HG02973 (cell line): Measurements from ENCODE around the gene TOP1.
A peak's percentile ranks its signal among the peaks of the same experiment; 100 is the strongest.

Experiments used
- ATAC-seq: cut with Tn5 transposase; IDR thresholded peaks from one replicate; pipeline ENCODE4 v1.9.1; 2021; ENCODE audit warnings: moderate library complexity; ENCODE audit not compliant: unreplicated experiment

The TOP1 gene

DNA sequence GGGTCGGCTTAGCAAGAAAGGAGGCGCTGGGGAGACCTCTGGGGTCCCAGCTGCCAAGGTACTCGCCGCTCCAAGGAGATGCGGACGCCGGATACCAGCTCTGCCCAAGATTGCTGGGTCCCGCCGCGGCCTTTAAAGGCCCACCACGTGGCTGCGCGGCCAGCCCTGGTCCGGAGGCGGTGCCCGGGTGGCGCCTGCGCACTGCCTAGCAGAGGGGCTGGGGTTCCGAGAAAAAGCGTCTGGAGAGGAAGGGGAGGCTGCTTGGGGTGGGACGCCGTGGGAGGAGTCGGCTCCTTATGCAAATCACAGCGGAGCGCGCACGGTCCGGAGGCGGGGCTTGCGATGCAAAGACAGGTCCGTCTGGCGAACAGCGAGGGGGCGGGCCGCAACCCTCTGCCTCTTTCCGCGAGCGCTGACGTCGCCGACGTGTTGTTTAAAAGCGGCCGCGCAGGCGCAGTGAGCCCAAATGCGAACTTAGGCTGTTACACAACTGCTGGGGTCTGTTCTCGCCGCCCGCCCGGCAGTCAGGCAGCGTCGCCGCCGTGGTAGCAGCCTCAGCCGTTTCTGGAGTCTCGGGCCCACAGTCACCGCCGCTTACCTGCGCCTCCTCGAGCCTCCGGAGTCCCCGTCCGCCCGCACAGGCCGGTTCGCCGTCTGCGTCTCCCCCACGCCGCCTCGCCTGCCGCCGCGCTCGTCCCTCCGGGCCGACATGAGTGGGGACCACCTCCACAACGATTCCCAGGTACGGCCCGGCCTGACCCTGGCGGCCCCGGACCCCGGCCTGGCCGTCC is at the start of gene TOP1:
TSS of gene TOP1 (plus strand) at position 464 of the 791 bp plus-strand sequence. CDS start at position 710, 246 bp downstream.
- peak; percentile 91 for ATAC-seq

DNA sequence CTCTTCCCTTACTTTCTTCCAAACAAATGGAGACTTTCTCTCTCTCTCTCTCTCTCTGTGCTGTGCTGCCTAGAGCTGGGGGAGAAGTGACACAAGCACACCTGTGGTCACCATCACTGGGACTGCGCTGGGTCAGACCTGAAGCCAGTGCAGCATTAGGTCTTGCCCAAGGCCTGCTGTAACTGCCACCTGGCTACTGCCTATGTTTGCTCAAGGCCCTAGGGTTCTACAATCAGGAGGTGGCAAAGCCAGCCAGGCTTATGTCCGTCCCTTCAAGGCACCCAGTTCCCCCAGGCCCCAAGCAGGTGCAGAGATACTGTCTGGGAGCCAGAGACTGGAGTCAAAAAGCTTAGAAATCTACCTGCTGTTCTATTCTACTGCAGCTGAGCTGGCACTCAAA is 49.4 kb upstream of the TOP1 start:
- no peak for ATAC-seq

DNA sequence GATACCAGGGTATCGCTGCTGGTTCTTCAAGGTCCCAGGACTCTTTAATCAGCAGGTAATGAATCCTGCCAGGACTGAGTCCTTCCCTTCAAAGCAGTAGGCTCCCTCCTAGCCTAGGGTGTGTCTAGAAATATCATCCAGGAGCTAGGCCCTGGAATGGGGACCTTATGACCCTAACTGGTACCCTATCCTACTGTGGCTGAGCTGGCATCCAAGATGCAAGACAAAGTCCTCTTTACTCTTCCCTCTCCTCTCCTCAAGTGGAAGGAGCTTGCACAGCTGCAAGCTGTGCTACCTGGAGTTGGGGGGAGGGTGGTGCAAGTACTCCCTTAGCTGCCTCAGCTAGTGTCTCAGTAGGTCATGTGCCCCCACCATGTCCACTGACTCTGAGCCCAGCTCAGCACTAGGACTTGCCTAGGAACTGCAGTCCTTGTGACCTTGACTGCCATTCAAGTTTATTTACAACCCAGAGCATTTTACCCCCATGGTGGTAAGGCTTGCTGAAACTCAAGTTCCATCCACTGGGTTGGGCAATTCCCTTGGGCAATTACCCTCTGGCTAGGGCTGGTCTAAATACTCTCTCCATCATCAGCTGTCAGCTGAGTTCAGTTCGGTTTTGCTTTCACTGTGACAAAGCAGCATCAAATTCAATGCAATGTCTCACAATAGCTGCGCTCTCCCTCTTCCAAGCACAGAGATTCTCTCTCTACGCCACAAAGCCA is 48.4 kb upstream of the TOP1 start:
- peak; percentile 60 for ATAC-seq

DNA sequence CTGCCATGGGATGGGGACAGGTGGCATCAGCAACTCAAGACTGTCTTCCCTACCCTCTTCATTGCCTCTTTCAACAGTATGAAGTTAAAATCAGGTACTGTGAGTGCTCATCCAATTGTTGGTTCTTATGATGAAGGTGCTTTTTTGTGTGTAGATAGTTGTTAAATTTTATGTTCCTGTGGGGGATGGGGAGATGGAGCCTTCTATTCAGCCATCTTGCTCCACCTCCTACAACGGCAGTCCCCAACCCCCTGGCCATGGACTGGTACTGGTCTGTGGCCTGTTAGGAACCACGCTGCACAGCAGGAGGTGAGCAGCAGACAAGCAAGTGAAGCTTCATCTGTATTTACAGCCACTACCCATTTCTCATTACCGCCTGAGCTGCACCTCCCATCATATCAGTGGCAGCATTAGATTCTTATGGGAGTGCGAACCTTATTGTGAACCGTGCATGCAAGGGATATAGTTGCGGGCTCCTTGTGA is 47.8 kb upstream of the TOP1 start:
- ATAC-seq: no peak

DNA sequence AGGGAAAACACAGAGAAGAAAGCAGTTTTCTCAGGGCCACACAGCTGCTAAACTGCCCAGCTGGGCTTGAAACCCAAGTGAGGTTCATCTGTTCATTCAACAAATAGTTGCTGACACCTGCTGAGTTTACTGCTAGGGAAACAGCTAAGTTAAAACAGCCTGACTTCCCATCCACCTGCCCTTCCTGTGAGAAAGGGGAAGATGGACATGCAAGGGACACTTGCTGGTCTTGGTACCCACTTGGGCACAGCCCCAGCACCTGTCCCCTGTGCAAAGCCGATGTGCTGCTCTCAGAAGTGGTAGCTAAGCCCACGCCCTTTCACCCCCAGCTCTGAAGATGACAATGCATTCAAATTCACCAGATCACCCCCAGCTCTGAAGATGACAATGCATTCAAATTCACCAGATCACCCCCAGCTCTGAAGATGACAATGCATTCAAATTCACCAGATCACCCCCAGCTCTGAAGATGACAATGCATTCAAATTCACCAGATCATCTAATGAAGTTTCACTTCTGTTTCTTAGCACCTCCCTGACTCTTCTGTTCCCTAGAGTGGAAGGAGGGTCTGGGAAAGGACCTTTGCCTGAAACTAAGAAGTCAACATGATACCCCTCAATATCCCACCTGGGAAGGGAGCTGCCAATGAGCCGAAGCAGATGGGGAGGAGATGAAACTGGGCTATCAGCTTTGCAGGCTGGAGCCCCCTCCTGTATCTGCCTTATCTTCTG is 46.0 kb upstream of the TOP1 start:
- ATAC-seq: no peak

DNA sequence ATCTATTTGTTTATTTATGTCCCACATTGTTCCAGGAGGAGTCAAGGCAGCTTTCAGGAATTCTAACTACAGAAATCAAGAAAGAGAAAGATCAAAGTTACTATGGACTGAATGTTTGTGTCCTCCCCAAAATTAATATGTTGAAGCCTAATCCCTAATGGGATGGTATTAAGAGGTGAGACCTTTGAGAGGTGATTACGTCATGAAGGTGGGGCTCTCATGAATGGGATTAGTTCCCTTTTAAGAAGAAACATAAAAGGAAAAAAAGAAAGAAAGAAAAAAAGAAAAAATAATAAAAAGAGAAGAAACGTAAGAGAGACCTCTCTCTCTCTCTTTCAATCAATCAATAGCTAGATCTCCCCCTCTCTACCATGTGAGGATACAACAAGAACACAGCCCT is 44.7 kb upstream of the TOP1 start:
- ATAC-seq: no peak

DNA sequence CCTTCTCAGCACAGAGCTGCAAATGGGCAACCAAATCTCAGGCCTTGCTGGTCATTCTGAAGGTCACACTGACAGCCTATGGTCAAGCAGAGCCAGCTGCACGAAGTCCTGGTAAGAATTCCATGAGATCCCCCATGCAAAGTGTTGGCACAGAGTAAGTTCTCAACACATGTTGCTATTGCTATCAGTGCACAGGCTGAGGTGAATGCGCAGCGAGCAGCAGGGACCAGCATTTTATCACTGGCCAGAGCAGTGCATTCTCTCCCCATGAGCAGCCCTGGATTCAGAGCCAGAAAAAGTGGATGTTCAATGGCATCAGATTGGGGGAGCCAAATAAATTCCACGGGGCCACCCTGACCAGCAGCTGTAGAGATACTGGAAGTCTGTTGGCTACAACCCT is 44.1 kb upstream of the TOP1 start:
- no peak for ATAC-seq

DNA sequence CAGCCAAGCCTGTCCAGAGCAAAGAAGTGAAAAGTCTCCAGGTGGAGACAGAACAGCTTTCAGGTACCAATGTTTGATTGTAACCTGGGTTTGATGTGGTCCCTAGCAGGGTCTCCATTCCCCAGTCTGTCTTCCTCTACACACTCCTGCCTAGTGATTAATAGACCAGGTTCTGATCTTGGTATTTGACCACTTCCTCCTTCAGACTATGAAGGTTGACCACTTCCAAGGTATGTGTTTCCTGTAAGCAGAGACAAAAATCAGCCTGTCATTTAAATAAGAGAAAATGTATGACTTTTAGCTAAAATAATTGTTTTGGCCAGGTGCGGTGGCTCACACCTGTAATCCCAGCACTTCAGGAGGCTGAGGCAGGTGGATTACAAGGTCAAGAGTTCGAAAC is 41.8 kb upstream of the TOP1 start:
- ATAC-seq: no peak

DNA sequence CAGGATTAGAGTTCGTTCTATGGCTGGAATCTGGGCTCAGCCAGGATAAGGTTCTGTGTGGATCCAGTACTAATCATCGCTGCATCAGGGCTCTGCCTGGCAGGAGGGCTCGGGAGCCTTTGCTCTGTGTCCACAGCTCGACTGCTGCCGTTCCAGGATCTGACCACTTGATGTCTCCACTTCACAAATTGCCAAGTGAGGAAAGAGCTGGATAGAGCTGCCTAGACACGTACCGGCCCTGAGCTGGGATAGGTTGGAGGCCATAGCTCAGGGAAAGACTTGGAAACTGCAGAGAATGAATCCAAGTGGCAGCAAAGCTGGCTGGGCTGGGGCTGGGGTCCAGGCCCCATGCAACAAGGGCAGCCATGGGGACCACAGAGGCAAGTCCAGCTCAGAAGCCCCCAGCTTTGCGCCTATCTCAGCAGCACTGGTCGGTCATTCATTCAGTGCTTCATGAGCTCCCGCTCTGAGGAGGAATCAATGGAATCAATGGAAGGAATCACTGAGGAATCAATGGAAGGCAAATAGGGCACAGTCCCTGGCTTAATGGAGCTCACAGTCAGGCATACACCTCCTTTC is 38.0 kb upstream of the TOP1 start:
- peak; percentile 45 for ATAC-seq

DNA sequence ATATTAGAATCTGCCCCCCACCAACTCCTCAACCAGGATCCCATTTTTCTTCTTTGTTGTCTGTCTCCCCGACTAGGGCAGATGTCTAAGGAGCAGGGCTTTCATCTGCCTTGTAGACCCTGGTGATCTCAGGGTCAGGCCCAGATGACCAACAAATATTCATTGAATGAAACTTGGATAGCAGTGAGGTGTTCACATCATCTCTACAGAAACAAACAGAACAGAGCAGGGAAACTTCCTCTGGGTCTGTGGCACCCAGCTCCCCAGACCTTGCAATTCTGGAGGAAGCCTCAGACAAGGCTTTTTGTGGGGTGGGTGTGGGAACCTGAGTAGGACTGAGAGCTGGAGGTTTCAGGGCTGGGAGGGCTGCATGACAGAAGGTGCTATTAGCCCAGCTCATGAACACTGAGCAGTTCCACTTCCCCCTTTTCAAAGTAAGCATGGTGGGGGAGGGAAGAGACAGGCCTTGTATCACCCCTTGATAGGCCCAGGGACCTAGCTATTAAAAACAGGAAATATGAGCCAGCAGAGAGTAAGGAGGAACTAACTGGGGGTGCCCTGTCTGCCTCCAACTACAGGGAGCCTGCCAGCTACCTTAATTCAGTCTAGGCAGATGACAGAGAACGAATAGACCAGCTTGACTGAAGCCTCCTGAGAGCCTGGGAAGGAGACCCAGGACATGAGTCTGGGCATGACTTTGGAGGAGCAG is 37.3 kb upstream of the TOP1 start:
- ATAC-seq: peak; percentile 92

DNA sequence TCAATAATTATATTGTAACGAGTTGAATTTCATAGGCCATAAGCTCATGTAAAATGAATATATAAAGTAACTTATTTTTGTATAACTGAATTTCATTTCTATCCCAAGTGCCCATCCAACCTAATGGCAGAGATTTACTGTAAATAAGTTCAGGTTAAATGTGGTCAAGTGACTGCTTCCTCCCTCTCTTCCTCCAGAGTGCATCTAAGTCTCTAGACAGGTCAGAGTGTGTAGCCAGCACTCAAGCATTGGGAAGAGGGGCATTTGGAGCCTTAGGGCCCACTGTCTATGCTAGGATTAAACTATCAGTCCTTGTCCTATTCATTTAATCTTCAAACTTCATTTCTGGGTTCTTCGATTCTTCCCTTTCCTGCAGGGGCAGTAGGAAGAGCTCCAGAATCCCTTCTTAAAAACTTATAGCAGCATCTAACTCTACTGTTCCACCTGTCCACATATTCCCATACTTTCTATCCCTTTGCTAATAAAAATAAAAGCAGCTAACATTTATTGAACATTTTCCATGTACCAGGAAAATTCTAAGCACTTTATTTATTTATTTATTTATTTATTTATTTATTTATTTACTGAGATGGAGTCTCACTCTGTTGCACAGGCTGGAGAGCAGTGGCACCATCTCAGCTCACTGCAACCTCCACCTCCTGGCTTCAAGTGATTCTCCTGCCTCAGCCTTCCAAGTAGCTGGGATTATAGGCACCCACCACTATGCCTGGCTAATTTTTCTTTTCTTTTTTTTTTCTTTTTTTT is 36.1 kb upstream of the TOP1 start:
- ATAC-seq: no peak

DNA sequence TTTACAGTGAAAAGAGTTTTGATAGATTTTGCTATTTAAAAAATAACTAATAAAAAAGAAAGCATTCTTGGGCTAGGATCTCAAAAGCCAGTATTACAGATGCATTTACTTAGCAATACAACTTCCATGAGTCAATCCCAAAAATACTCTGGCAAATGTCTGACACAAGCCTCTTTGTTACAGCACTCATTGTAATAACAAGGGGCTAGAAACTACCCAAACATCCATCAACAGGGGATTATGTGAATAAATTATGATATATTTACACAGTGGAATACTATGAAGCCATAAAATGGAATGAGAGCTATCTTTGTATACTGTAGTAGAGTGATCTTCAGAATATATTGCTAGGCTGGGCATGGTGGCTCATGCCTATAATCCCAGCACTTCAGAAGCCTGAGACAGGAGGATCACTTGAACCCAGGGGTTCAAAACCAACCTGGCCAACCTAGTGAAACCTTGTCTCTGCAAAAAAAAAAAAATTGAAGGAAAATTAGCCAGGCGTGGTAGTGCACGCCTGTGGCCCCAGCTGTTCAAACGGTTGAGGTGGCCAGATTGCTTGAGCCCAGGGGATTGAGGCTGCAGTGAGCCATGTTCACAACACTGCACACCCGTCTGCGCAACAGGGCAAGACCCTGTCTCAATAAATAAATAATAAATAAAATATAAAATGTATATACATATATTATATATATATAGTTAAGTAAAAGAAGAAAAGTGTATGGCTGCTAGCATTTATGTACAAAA is 34.7 kb upstream of the TOP1 start:
- no peak for ATAC-seq

DNA sequence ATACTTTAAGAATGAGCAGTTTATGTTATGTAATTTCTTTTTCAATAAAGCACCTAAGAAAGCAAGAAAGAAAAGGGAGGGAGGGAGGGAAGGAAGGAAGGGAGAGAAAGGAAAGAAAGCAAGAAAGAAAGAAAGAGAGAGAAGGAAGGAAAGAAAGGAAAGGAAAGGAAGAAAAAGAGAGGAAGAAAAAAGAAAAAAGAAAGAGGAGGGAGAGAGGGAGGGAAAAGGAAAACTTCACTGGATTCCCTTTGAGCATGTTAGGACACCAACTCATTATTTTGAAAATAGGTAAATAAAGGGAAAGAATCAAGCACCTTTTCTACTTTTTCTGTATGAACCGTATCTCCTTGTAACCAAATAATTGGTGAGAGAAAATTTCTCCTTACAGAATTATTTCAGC is 32.3 kb upstream of the TOP1 start:
- no peak for ATAC-seq

DNA sequence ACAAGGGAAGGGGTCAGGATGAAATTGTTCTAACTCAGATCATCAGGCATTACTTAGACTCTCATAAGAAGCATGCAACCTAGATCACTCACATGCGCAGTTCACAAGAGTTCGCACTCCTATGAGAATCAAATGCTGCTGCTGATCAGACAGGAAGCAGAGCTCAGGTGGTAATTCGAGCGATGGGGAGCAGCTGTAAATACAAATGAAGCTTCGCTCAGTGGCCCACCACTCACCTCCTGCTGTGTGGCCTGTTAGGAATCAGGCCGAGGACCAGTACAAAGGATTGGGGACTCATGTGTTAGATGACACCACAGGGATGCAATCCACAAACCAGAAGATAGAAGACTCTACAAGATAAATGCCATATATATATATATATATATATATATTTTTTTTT is 31.5 kb upstream of the TOP1 start:
- ATAC-seq: no peak

DNA sequence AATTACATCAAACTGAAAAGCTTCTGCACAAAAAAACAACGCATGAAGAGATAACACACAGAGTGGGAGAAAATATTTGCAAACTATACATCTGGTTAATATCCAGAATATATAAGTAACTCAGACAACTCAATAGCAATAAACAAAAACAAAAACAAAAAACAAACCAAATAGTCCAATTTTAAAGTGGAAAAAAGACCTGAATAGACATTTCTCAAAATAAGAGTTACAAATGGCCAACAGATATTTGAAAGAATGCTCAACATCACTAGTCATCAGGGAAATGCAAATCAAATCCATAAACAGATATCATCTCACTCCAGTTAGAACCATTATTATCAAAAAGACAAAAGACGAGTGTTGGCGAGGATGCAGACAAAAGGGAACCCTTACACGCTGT is 28.8 kb upstream of the TOP1 start:
- no peak for ATAC-seq

DNA sequence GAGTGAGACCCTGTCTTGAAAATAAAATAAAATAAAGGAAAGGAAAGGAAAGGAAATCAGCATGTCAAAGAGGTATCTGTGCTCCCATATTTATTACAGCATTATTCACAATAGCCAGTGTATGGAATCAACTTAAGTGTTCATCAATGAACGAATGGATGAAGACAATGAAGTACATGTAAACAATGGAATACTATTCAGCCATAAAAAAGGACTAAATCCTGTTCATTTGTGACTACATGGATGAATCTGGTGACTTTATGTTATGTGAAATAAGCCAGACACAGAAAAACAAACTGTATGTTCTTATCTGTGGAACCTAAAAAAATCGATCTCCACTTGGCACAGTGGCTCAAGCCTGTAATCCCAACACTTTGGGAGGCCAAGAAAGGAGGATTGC is 28.0 kb upstream of the TOP1 start:
- ATAC-seq: no peak

DNA sequence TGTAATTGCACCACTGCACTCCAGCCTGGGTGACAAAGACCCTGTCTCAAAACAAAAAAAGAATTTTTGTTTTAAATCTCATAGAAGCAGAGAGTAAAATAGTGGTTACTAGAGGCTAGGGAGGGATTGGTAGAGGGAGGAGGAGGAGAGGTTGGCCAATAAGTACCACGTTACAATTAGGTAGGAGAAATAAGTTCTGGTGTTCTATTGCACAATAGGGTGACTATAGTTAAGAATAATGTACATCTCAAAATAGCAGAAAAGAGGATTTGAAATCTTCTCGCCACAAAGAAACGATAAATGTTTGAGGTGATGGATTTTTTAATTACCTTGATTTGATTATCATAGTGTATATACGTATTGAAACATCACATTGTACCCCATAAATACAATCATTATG is 27.1 kb upstream of the TOP1 start:
- no peak for ATAC-seq

DNA sequence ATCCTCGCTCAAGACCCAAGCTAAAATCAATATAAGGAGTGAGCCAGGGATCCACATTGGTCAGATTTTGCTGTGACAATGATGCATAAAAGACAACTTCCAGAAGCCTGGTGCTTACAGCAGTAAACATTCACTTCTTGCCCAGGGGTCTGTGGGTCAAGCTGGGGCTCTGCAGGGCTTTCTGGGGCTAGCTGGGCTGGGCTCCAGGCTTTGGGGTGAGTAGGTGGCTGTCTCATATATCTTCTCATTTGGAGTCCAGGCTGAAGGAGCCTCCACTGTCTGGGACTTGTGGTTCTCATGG is 25.8 kb upstream of the TOP1 start:
- no peak for ATAC-seq

DNA sequence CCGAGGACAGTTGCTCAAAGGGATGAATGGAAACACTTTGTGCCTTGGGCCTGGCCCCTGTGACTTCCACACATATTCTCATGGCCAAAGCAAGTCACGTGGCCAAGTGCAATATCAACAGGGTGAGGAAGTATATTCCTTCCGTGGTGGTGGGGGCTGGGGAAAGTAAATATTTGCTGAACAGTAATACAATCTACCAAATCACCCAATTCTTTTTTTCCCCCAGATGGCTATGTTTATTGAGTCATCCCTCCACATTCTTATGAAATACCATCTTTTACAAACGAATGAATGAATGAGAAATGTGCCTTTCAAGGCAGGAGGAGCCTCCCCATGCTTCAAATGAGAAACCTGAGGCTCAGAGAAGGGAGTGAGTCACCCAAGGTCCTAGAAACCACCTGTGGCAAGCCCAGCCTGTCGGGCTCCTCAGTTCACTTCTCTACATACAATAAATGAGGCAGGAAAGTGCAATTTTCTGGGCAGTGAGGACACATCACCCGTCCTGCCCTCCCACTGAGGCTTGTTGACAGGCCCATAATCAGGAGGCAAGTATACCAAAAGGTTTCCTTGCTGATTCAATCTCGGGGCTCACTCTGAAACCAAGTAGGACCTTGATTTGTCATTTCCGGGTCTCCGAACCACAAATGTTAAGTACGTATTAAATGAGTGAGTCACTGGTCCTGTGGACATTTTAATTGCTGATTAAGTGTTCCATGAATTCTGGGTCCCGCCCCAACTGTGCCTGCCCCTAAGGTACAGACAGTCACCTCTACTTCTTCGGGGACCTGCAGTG is 25.3 kb upstream of the TOP1 start:
- ATAC-seq: peak; percentile 45
